Transverse colon (tissue), 4 donors: ENCODE measurements around the gene REV1. TPM values are rescaled to one million over a fixed set of nuclear protein-coding genes. Genes with fewer than 3 reads are reported as not detected.
"Not testable (repeated sequence)": the region's sequence is repeated elsewhere in the genome, so short reads cannot be mapped to it uniquely, and the experiment has no call there.

ENCODE experiments used
- DNase-seq: peaks from one replicate; pipeline ENCODE4 v3.0.0-alpha.2; 2019
- H3K27ac ChIP-seq, 4 donors: fragments of 200-600 bp; sonication (generic); 2 replicates each; pipeline ENCODE4 v1.5.1; 2016 to 2018; ENCODE audit warnings: inconsistent platforms in 4 of 4
- H3K27me3 ChIP-seq: fragments of 200-600 bp; sonication (generic); 2 replicates; pipeline ENCODE4 v1.5.1; 2017; ENCODE audit warnings: inconsistent platforms
- H3K36me3 ChIP-seq, 4 donors: fragments of 200-600 bp; sonication (generic); 2 replicates each; pipeline ENCODE4 v1.5.1; 2017 to 2019; ENCODE audit warnings: inconsistent platforms in 4 of 4
- H3K4me1 ChIP-seq, 4 donors: fragments of 200-600 bp; sonication (generic); 2 replicates each; pipeline ENCODE4 v1.5.1; 2017 to 2020; ENCODE audit warnings: inconsistent platforms in 4 of 4
- H3K4me3 ChIP-seq, 4 donors: fragments of 200-600 bp; sonication (generic); 1 replicate in 1 of 4; 2 replicates in 3 of 4; pipeline versions ENCODE4 v1.5.1 to v1.6.1; 2017 to 2019; ENCODE audit warnings: inconsistent platforms in 4 of 4
- H3K9me3 ChIP-seq, 2 donors: fragments of 200-600 bp; sonication (generic); 2 replicates each; pipeline ENCODE4 v1.5.1; 2017 to 2019; ENCODE audit warnings: inconsistent platforms in 2 of 2
- CTCF ChIP-seq, 5 experiments: fragments of 200-600 bp in 3 of 5; fragments of 450-650 bp in 2 of 5; sonication (generic) in 3 of 5; IDR thresholded peaks; 1 replicate in 2 of 5; 2 replicates in 3 of 5; pipeline ENCODE4 v1.5.1; 2016 to 2017; ENCODE audit warnings: antibody characterized with exemption in 5 of 5, inconsistent platforms in 3 of 5, mild to moderate bottlenecking in 2 of 5, moderate library complexity in 1 of 5
- EP300 ChIP-seq: sonication (generic); formaldehyde crosslinking; IDR thresholded peaks from one replicate; pipeline ENCODE4 v1.6.1; 2017; ENCODE audit warnings: antibody characterized with exemption, low read depth
- POLR2A ChIP-seq: fragments of 450-650 bp; IDR thresholded peaks from one replicate; pipeline ENCODE4 v1.6.1; 2016; ENCODE audit warnings: antibody characterized with exemption, mild to moderate bottlenecking, moderate library complexity
- POLR2AphosphoS5 ChIP-seq, 3 donors: sonication (generic); formaldehyde crosslinking; IDR thresholded peaks; one replicate each; pipeline ENCODE4 v1.6.1; 2016; ENCODE audit warnings: antibody characterized with exemption in 3 of 3
- WGBS, 2 donors: methylation state at CpG; one replicate each; pipeline ENCODE4 v1.1.5; 2018; ENCODE audit warnings: low coverage in 1 of 2; 5-methylcytosine and 5-hydroxymethylcytosine counted together
- in situ Hi-C, 4 donors: fragments of 200-750 bp; cut with MboI; loops; one replicate each; pipeline versions ENCODE4 v1.15.0 to v1.15.1; 2017; ENCODE audit warnings: low sequenced_read_pairs in 3 of 4, low pct_ligation_motif_present in 1 of 4, low pct_unique_long_range_greater_than_20kb in 1 of 4
- intact Hi-C: fragments of 100-400 bp; cut with DNase I; formaldehyde crosslinking; loops from one replicate; pipeline ENCODE4 v1.15.1; 2023; ENCODE audit warnings: low total_unique reads
- total RNA-seq, 4 donors: library from RNA; depleted of rRNA; stranded (reverse); fragments of >200 nt; gene quantifications; one replicate each; pipeline ENCODE4 v1.1.0, GENCODE V29; 2016

REV1 gene
- total RNA-seq, 4 donors from 2014 or later = 23.2 to 199 (median 73.5) TPM

GRCh38 chr2:99507937-99508818 lies 18.4 kb upstream of the REV1 start:
- Histone ChIP-seq H3K4me3 (no peak overlapping the region), H3K27ac (no peak overlapping the region), H3K27me3 (no peaks in the 10 kb centered on the region), H3K4me1 (peaks cover 0 to 9% (median 0%) of the 10 kb centered on the region in 4 donors), H3K9me3 (no peaks in the 10 kb centered on the region), H3K36me3 (no peaks in the 10 kb centered on the region)
- intact Hi-C loops = no loop called here
- WGBS, 2 donors = 44 to 83% methylated on average over 1 to 7 of the region's 7 CpGs
- TF ChIP-seq POLR2AphosphoS5 (IDR thresholded peaks at IDR 0.05) (no peak), CTCF (IDR thresholded peaks at IDR 0.05) (no peak), EP300 (no peak), POLR2A (no peak)
- in situ Hi-C loops = no loop called here
- no peak for DNase-seq

GRCh38 chr2:99504844-99505584 lies 15.2 kb upstream of the REV1 start:
- intact Hi-C loops (no loop called here), in situ Hi-C loops (no loop called here)
- Histone ChIP-seq H3K4me3 (no peak overlapping the region), H3K27me3 (peaks cover 9% of the 10 kb centered on the region), H3K27ac (no peak overlapping the region), H3K9me3 (no peaks in the 10 kb centered on the region), H3K4me1 (peaks cover 0 to 8% (median 0%) of the 10 kb centered on the region in 4 donors), H3K36me3 (no peaks in the 10 kb centered on the region)
- TF ChIP-seq EP300 = no peak
- TF ChIP-seq POLR2AphosphoS5 (IDR thresholded peaks at IDR 0.05) = no peak
- no peak for TF ChIP-seq POLR2A
- TF ChIP-seq CTCF (IDR thresholded peaks at IDR 0.05) = no peak
- 43% methylated on average over 4 of the region's 4 CpGs for WGBS, 2 donors
- no peak for DNase-seq

- intact Hi-C loops, H3K36me3 ChIP-seq, H3K9me3 ChIP-seq, H3K4me1 ChIP-seq, in situ Hi-C loops, H3K4me3 ChIP-seq: not testable (repeated sequence)
- WGBS, 2 donors = 43 to 62% methylated on average over 3 to 8 of the region's 8 CpGs
- Histone ChIP-seq H3K27ac (peak overlapping the region; percentile 50 to 64 (median 54)), H3K27me3 (peaks cover 12% of the 10 kb centered on the region)
- DNase-seq = peak; percentile 19
These were observed 14.0 kb upstream of the REV1 start for GRCh38 chr2:99503662-99504416.

- DNase-seq = no peak
- Histone ChIP-seq H3K4me3 (no peak overlapping the region), H3K4me1 (peaks cover 0 to 9% (median 1%) of the 10 kb centered on the region in 4 donors), H3K27ac (no peak overlapping the region), H3K36me3 (no peaks in the 10 kb centered on the region), H3K9me3 (no peaks in the 10 kb centered on the region), H3K27me3 (peaks cover 12% of the 10 kb centered on the region)
- TF ChIP-seq POLR2AphosphoS5 (IDR thresholded peaks at IDR 0.05) = no peak
- TF ChIP-seq EP300 = no peak
- TF ChIP-seq CTCF (IDR thresholded peaks at IDR 0.05) = no peak
- TF ChIP-seq POLR2A = no peak
- intact Hi-C loops (loop anchor here (10.0 kb wide), 1 partner anchor 71 kb away; no protein-coding TSS in a partner anchor), in situ Hi-C loops (loop anchor here in 3 of 4 donors (10.0 to 25.0 kb wide), 3 partner anchors 151 to 309 kb away; partner anchors contain the start of genes MITD1 (in 3 of the 3), MRPL30 (in 3 of the 3), EIF5B (in 2 of the 3) and TXNDC9 (in 2 of the 3))
- 60 to 65% methylated on average over 2 of the region's 2 CpGs for WGBS, 2 donors
These were observed 6.2 kb upstream of the REV1 start for GRCh38 chr2:99496021-99496420.
